ENCODE measurements around the gene HOXA13. TPM values are rescaled to one million over a fixed set of nuclear protein-coding genes. Genes with fewer than 3 reads are reported as not detected.

HOXA13 gene
- total and polyA plus RNA-seq, 4 donors, result 0.02 TPM; not detected in 3

- peaks cover 0 to 11% (median 0%) of the 10 kb centered on the region in 4 donors for H3K9me3 ChIP-seq (ENCODE audit: control insufficient read depth in 4 of 4, low read length in 3 of 4)
- no peaks in the 10 kb centered on the region for H3K36me3 ChIP-seq (ENCODE audit: control insufficient read depth in 4 of 4, insufficient read depth in 3 of 4, low read depth in 1 of 4, low read length in 3 of 4)
- 11% methylated on average over 31 of the region's 31 CpGs for WGBS
- no peak for DNase-seq (ENCODE audit: low spot score)
- H3K9ac ChIP-seq (ENCODE audit: low read depth in 1 of 2, low read length in 2 of 2), result no peak overlapping the region
- H3K4me3 ChIP-seq (ENCODE audit: low read depth in 1 of 3, low read length in 3 of 3), result no peak overlapping the region
- no peak overlapping the region for H3K27ac ChIP-seq (ENCODE audit: low read depth in 1 of 2, low read length in 2 of 2)
- peaks cover 2 to 19% (median 7%) of the 10 kb centered on the region in 4 donors for H3K4me1 ChIP-seq (ENCODE audit: control insufficient read depth in 4 of 4, insufficient read depth in 4 of 4, low read length in 3 of 4)
- H3K27me3 ChIP-seq (ENCODE audit: control insufficient read depth in 4 of 4, insufficient read depth in 4 of 4, low read length in 3 of 4), result peaks cover 8 to 33% (median 18%) of the 10 kb centered on the region in 4 donors
- TF ChIP-seq JUND (IDR thresholded peaks at IDR 0.05), result no peak
- TF ChIP-seq, protein P1, sequence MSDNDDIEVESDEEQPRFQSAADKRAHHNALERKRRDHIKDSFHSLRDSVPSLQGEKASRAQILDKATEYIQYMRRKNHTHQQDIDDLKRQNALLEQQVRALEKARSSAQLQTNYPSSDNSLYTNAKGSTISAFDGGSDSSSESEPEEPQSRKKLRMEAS (IDR thresholded peaks at IDR 0.05), result no peak
- no peak for TF ChIP-seq REST (IDR thresholded peaks at IDR 0.05)
- TF ChIP-seq FOXA2 (IDR thresholded peaks at IDR 0.05), result no peak
- TF ChIP-seq RAD21 (IDR thresholded peaks at IDR 0.05), result no peak
- no peak for TF ChIP-seq TAF1 (conservative IDR thresholded peaks at IDR 0.05)
- no peak for TF ChIP-seq RXRA (IDR thresholded peaks at IDR 0.05)
- no peak for TF ChIP-seq CTCF (IDR thresholded peaks at IDR 0.05; ENCODE audit: low read depth, low read length, missing input control)
- TF ChIP-seq GABPA (IDR thresholded peaks at IDR 0.05 in 1 of 2, conservative IDR thresholded peaks at IDR 0.05 in 1 of 2), result no peak
- TF ChIP-seq ATF3 (IDR thresholded peaks at IDR 0.05), result no peak
- no peak for TF ChIP-seq YY1 (IDR thresholded peaks at IDR 0.05)
- TF ChIP-seq HNF4A (conservative IDR thresholded peaks at IDR 0.05), result no peak
- TF ChIP-seq ZBTB33 (IDR thresholded peaks at IDR 0.05), result no peak
- no peak for TF ChIP-seq SP1 (IDR thresholded peaks at IDR 0.05)
- TF ChIP-seq NR2F2 (IDR thresholded peaks at IDR 0.05), result no peak
- no peak for TF ChIP-seq EGR1 (IDR thresholded peaks at IDR 0.05; ENCODE audit: low read depth in 2 of 2)
- no peak for TF ChIP-seq HNF4G (IDR thresholded peaks at IDR 0.05)
- TF ChIP-seq FOXA1 (IDR thresholded peaks at IDR 0.05), result no peak
These were observed 55.1 kb downstream of the HOXA13 start for GRCh38 chr7:27144781-27145164.

Small RNA genes within 50 kb of the gene (small RNA-seq; reads per million reads assigned to genes)
- not detected for gene AC004080.5
- not detected for gene RF02140
- gene RF02141, result not detected

Other genes starting within 250 kb of the HOXA13 start
- under 1 TPM; 0.08 to 0.28 TPM for gene HOXA1, start 104.1 kb downstream of the HOXA13 start, total RNA-seq
- under 1 TPM; 0.17 to 0.25 TPM for gene HOXA1, start 104.1 kb downstream of the HOXA13 start, polyA plus RNA-seq
- gene HOXA2, start 97.4 kb downstream of the HOXA13 start, total RNA-seq, result under 1 TPM; 0.05 to 0.08 TPM
- gene HOXA2, start 97.4 kb downstream of the HOXA13 start, polyA plus RNA-seq, result under 1 TPM; 0.08 to 0.13 TPM
- gene HOXA4, start 69.3 kb downstream of the HOXA13 start, total RNA-seq, result under 1 TPM; 0.17 to 0.28 TPM
- gene HOXA4, start 69.3 kb downstream of the HOXA13 start, polyA plus RNA-seq, result 1 to 10 TPM in 1 of 2 donors, under 1 TPM in 1; 0.32 to 1.1 TPM
- 1 to 10 TPM in 1 of 2 donors, under 1 TPM in 1; 0.42 to 2.1 TPM for gene HOXA5, start 56.4 kb downstream of the HOXA13 start, total RNA-seq
- under 1 TPM; 0.40 to 0.90 TPM for gene HOXA5, start 56.4 kb downstream of the HOXA13 start, polyA plus RNA-seq
- under 1 TPM in 1 of 2 donors, not detected in 1; 0.23 TPM for gene HOXA6, start 52.3 kb downstream of the HOXA13 start, total RNA-seq
- gene HOXA6, start 52.3 kb downstream of the HOXA13 start, polyA plus RNA-seq, result not detected
- under 1 TPM; 0.17 to 0.28 TPM for gene HOXA3, start 47.5 kb downstream of the HOXA13 start, total RNA-seq
- under 1 TPM; 0.11 to 0.23 TPM for gene HOXA3, start 47.5 kb downstream of the HOXA13 start, polyA plus RNA-seq
- gene HOXA7, start 43.4 kb downstream of the HOXA13 start, total RNA-seq, result under 1 TPM; under 0.01 to 0.05 TPM
- gene HOXA7, start 43.4 kb downstream of the HOXA13 start, polyA plus RNA-seq, result not detected
- under 1 TPM in 1 of 2 donors, not detected in 1; 0.70 TPM for gene HOXA9, start 34.6 kb downstream of the HOXA13 start, total RNA-seq
- gene HOXA9, start 34.6 kb downstream of the HOXA13 start, polyA plus RNA-seq, result under 1 TPM in 1 of 2 donors, not detected in 1; 0.02 TPM
- under 1 TPM; 0.08 to 0.70 TPM for gene HOXA10, start 25.8 kb downstream of the HOXA13 start, total RNA-seq
- under 1 TPM; 0.03 to 0.17 TPM for gene HOXA10, start 25.8 kb downstream of the HOXA13 start, polyA plus RNA-seq
- gene HOXA11, start 14.9 kb downstream of the HOXA13 start, total RNA-seq, result not detected
- gene HOXA11, start 14.9 kb downstream of the HOXA13 start, polyA plus RNA-seq, result not detected
- gene EVX1, start 42.7 kb upstream of the HOXA13 start, total RNA-seq, result not detected
- gene EVX1, start 42.7 kb upstream of the HOXA13 start, polyA plus RNA-seq, result not detected

Measured in liver (tissue), 10 donors.